ENCODE results near the gene SMURF1.

Gene SMURF1

DNA sequence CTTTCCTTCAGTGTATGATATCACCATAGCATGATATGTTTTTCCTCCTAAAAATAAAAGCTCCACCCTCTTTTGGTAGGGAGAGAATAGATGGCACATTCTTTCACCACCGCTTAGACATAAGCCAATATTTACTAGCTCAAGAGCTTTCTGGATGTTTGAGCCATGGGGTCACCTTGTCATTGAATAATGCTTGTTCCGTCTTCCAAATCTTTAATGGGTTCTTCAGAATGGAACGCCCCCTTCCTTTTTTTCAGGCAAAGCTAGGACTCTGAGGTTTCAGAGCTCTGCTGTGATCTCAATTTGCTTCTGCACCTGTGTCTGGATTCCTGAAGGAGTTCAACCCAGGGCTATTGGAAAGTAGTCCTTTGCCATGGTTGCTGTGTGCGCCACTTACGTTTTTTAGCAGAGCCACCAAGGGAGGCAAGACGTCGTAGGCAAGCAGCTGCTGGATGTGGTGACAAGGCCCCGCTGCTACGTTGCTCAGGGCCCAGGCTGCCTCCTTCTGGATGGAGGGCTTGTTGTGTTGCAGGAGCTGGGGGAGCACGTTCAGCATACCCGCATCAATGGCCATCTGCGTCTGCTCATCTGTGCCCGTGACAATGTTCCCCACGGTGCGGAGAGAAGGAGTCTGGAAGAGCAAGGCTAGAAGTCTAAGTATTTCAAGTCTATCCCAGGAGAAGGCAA lies 40.8 kb upstream of the SMURF1 start:
- H3K27me3 ChIP-seq (ENCODE audit: insufficient read depth, low read depth, severe bottlenecking) = no peaks in the 10 kb centered on the region
- H3K4me3 ChIP-seq (ENCODE audit: low read depth, low read length) = no peak overlapping the region
- DNase-seq = no peak
- TF ChIP-seq, protein P1, sequence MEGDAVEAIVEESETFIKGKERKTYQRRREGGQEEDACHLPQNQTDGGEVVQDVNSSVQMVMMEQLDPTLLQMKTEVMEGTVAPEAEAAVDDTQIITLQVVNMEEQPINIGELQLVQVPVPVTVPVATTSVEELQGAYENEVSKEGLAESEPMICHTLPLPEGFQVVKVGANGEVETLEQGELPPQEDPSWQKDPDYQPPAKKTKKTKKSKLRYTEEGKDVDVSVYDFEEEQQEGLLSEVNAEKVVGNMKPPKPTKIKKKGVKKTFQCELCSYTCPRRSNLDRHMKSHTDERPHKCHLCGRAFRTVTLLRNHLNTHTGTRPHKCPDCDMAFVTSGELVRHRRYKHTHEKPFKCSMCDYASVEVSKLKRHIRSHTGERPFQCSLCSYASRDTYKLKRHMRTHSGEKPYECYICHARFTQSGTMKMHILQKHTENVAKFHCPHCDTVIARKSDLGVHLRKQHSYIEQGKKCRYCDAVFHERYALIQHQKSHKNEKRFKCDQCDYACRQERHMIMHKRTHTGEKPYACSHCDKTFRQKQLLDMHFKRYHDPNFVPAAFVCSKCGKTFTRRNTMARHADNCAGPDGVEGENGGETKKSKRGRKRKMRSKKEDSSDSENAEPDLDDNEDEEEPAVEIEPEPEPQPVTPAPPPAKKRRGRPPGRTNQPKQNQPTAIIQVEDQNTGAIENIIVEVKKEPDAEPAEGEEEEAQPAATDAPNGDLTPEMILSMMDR (IDR thresholded peaks at IDR 0.05; ENCODE audit: low read depth, low read length) = 0 out of 2 replicates have a peak, but pooled peaks have one; percentile 10
- H3K27ac ChIP-seq = no peak overlapping the region
- no peaks in the 10 kb centered on the region for H3K9me3 ChIP-seq (ENCODE audit: severe bottlenecking)
- no peaks in the 10 kb centered on the region for H3K36me3 ChIP-seq

GRCh38 chr7:99180067-99180650 lies 36.3 kb upstream of the SMURF1 start:
- no peak for DNase-seq
- Histone ChIP-seq H3K4me3 (ENCODE audit: low read depth, low read length) (no peak overlapping the region), H3K27ac (no peak overlapping the region), H3K9me3 (ENCODE audit: severe bottlenecking) (no peaks in the 10 kb centered on the region), H3K36me3 (no peaks in the 10 kb centered on the region), H3K27me3 (ENCODE audit: insufficient read depth, low read depth, severe bottlenecking) (no peaks in the 10 kb centered on the region)
- TF ChIP-seq, protein P1 (IDR thresholded peaks at IDR 0.05; ENCODE audit: low read depth, low read length) = no peak

GRCh38 chr7:99177165-99177564 lies 33.3 kb upstream of the SMURF1 start:
- H3K4me3 ChIP-seq (ENCODE audit: low read depth, low read length) = no peak overlapping the region
- TF ChIP-seq, protein P1 (IDR thresholded peaks at IDR 0.05; ENCODE audit: low read depth, low read length) = no peak
- H3K27ac ChIP-seq = peak overlapping the region; percentile 56
- no peaks in the 10 kb centered on the region for H3K27me3 ChIP-seq (ENCODE audit: insufficient read depth, low read depth, severe bottlenecking)
- H3K9me3 ChIP-seq (ENCODE audit: severe bottlenecking) = no peaks in the 10 kb centered on the region
- peak; percentile 80 for DNase-seq
- H3K36me3 ChIP-seq = no peaks in the 10 kb centered on the region

DNA sequence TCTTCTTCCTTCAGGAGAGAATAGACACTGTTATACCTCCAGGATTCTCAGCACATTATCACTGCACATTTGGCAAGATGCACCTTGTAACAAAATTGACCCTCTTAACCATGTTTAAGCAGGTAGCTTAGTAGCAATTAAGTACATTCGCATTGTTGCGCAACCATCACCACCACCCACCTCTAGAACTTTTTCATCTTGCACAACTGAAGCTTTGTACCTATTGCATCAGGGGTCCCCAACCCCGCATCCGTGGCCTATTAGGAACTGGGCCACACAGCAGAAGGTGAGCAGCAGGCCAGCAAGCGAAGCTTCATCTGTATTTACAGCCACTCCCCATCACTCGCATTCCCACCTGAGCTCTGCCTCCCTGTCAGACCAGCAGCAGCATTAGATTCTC lies 29.9 kb upstream of the SMURF1 start:
- H3K4me3 ChIP-seq (ENCODE audit: low read depth, low read length) = no peak overlapping the region
- TF ChIP-seq, protein P1 (IDR thresholded peaks at IDR 0.05; ENCODE audit: low read depth, low read length) = no peak
- no peaks in the 10 kb centered on the region for H3K9me3 ChIP-seq (ENCODE audit: severe bottlenecking)
- H3K27me3 ChIP-seq (ENCODE audit: insufficient read depth, low read depth, severe bottlenecking) = no peaks in the 10 kb centered on the region
- no peaks in the 10 kb centered on the region for H3K36me3 ChIP-seq
- no peak overlapping the region for H3K27ac ChIP-seq
- DNase-seq = no peak

DNA sequence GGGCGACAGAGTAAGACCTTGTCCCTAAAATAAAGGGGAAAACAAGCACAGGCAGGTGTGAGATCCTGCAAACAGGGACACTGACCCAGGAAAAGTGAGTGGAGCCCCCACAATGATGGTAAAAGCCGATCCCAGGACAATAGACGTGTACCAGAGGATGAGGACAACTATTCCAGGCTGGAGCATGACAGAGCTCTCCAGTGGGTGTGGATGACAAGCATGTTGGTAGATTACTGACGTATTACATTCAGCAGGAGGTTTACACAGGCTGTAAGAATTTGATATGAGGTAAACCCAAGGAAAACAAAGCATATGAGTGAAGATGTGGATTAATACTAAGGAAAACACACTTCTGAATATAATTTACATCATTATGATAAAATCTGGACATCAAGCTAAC lies 27.8 kb upstream of the SMURF1 start:
- no peak overlapping the region for H3K4me3 ChIP-seq (ENCODE audit: low read depth, low read length)
- H3K36me3 ChIP-seq = no peaks in the 10 kb centered on the region
- TF ChIP-seq, protein P1 (IDR thresholded peaks at IDR 0.05; ENCODE audit: low read depth, low read length) = no peak
- H3K27ac ChIP-seq = no peak overlapping the region
- H3K27me3 ChIP-seq (ENCODE audit: insufficient read depth, low read depth, severe bottlenecking) = no peaks in the 10 kb centered on the region
- no peaks in the 10 kb centered on the region for H3K9me3 ChIP-seq (ENCODE audit: severe bottlenecking)
- DNase-seq = no peak

DNA sequence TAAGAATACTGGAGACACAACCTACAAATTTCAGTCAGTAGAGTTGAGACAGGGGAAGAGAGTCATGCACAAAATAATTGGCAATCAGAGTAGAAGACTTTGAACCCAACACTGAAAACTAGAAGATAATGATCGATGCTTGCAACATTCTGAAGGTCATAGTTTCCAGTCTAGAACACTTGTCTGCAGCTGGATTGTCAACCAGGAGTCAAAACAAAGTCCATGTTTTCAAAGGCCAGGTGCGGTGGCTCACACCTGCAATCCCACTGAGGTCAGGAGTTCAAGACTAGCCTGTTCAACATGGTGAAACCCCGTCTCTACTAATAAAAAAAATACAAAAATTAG lies 26.8 kb upstream of the SMURF1 start:
- DNase-seq = no peak
- TF ChIP-seq, protein P1 (IDR thresholded peaks at IDR 0.05; ENCODE audit: low read depth, low read length) = no peak
- Histone ChIP-seq H3K4me3 (ENCODE audit: low read depth, low read length) (no peak overlapping the region), H3K27ac (no peak overlapping the region), H3K27me3 (ENCODE audit: insufficient read depth, low read depth, severe bottlenecking) (no peaks in the 10 kb centered on the region), H3K9me3 (ENCODE audit: severe bottlenecking) (no peaks in the 10 kb centered on the region), H3K36me3 (no peaks in the 10 kb centered on the region)
